Lung (tissue), 12 donors: ENCODE measurements around the gene ATG7. TPM values are rescaled to one million over a fixed set of nuclear protein-coding genes. Genes with fewer than 3 reads are reported as not detected.

Experiments
- ATAC-seq: fragments of 200-7000 bp; cut with Tn5 transposase; one replicate; pipeline ENCODE4 v1.9.1; 2020; ENCODE audit warnings: moderate number of reproducible peaks; ENCODE audit not compliant: insufficient read depth, low FRiP score
- DNase-seq, 3 donors: peaks; one replicate each; pipeline ENCODE4 v3.0.0-alpha.2; 2013 to 2017
- H3K27ac ChIP-seq, 2 donors: one replicate each; pipeline ENCODE4 v1.5.1; 2013; ENCODE audit warnings: mild to moderate bottlenecking in 2 of 2, moderate library complexity in 2 of 2, control low read depth in 1 of 2, inconsistent platforms in 1 of 2, low read depth in 1 of 2, low read length in 1 of 2
- H3K27me3 ChIP-seq, 3 donors: one replicate each; pipeline ENCODE4 v1.5.1; 2013; ENCODE audit warnings: low read length in 2 of 3; ENCODE audit not compliant: control insufficient read depth in 3 of 3, insufficient read depth in 3 of 3
- H3K36me3 ChIP-seq, 4 donors: one replicate each; pipeline ENCODE4 v1.5.1; 2013; ENCODE audit warnings: low read length in 4 of 4, mild to moderate bottlenecking in 1 of 4, moderate library complexity in 1 of 4; ENCODE audit not compliant: control insufficient read depth in 4 of 4, insufficient read depth in 4 of 4
- H3K4me1 ChIP-seq, 5 donors: one replicate each; pipeline ENCODE4 v1.5.1; 2013; ENCODE audit warnings: low read length in 5 of 5, mild to moderate bottlenecking in 2 of 5, moderate library complexity in 1 of 5; ENCODE audit not compliant: control insufficient read depth in 5 of 5, insufficient read depth in 5 of 5
- H3K4me3 ChIP-seq: one replicate; pipeline ENCODE4 v1.5.1; 2013; ENCODE audit warnings: mild to moderate bottlenecking, control low read depth, moderate library complexity
- H3K9ac ChIP-seq, 2 donors: one replicate each; pipeline ENCODE4 v1.5.1; 2013; ENCODE audit warnings: low read length in 2 of 2, control low read depth in 1 of 2; ENCODE audit not compliant: insufficient read depth in 1 of 2
- H3K9me3 ChIP-seq, 4 donors: one replicate each; pipeline ENCODE4 v1.5.1; 2013; ENCODE audit warnings: low read length in 3 of 4, mild to moderate bottlenecking in 1 of 4, moderate library complexity in 1 of 4; ENCODE audit not compliant: control insufficient read depth in 4 of 4, insufficient read depth in 3 of 4
- WGBS, 2 donors: extraction: QIAGEN DNeasy Blood & Tissue Kit; methylation state at CpG; one replicate each; pipeline ENCODE4 v1.1.7; 2013; 5-methylcytosine and 5-hydroxymethylcytosine counted together
- polyA plus RNA-seq, 2 donors: library from polyadenylated mRNA; stranded (reverse); fragments of 200-250 nt; gene quantifications; one replicate each; pipeline ENCODE4 v1.2.1, GENCODE V29; 2013
- total RNA-seq, 2 donors: library from RNA; depleted of rRNA in 1 of 2; stranded (reverse); fragments of >200 nt in 1 of 2; gene quantifications; one replicate each; pipeline ENCODE4 v1.2.1, GENCODE V29; 2014 to 2021
- TF ChIP-seq, protein P1 (sequence below): IDR thresholded peaks from 2 replicates; pipeline ENCODE4 v1.5.1; 2012; ENCODE audit warnings: mild to moderate bottlenecking; ENCODE audit errors: control extremely low read depth, extremely low read depth
- donor health status: control.
- donor health status: control.
- donor health status: Bipolar disorder and iron deficiency.
- donor health status: healthy.
- donor health status: DM: yes; HTN: yes; CAD: no.

ATG7 gene
- total and polyA plus RNA-seq, 4 donors = 11.2 to 72.0 (median 53.3) TPM

DNA sequence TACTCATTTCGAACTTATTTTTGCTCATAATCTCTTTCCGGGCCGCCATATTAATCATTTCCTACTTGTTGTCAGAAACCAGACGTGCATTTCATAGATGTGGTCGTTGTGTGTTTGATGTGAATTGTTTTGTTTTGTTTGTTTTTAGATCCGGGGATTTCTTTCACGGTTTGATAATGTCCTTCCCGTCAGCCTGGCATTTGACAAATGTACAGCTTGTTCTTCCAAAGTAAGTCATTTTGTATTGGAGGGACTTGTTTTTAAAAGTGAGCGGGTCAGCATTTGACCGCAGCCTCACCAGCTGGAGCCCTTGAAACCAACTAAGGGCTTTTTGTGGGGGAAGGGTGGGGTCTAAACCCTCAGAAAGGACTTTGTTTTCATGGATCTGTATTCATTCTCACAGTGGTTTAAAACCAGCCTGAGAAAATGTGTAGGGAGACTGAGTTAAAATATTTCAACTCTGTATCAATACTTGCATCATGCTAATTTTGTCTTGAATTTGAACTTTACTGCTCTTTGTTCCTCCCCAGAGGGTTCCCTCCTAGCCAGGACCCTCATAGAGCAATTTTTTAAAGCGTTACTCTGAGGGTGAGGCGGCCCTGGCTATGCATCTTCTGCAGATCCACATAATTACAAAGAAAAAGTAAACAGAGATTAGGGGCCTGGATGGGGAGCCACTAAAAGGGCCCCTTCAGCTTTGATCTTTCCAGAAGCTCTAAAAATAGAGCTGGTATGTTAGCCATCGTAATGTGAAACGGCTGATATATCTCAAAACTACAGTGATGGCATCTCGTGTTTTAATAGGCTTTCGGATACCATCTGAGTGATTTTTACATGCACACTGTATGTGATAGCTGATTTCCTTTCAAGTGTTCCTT is 107.9 kb downstream of the ATG7 start:
- ATAC-seq (no peak), DNase-seq (peak; percentile 62 to 89 (median 86))
- no peak overlapping the region for H3K4me3 ChIP-seq
- TF ChIP-seq, protein P1, sequence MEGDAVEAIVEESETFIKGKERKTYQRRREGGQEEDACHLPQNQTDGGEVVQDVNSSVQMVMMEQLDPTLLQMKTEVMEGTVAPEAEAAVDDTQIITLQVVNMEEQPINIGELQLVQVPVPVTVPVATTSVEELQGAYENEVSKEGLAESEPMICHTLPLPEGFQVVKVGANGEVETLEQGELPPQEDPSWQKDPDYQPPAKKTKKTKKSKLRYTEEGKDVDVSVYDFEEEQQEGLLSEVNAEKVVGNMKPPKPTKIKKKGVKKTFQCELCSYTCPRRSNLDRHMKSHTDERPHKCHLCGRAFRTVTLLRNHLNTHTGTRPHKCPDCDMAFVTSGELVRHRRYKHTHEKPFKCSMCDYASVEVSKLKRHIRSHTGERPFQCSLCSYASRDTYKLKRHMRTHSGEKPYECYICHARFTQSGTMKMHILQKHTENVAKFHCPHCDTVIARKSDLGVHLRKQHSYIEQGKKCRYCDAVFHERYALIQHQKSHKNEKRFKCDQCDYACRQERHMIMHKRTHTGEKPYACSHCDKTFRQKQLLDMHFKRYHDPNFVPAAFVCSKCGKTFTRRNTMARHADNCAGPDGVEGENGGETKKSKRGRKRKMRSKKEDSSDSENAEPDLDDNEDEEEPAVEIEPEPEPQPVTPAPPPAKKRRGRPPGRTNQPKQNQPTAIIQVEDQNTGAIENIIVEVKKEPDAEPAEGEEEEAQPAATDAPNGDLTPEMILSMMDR = no peak
- H3K9me3 ChIP-seq = no peaks in the 10 kb centered on the region
- peak overlapping the region in 1 of 2 donors; percentile 30 for H3K9ac ChIP-seq
- no peak overlapping the region for H3K27ac ChIP-seq
- H3K36me3 ChIP-seq = peaks cover 0 to 3% (median 1%) of the 10 kb centered on the region in 4 donors
- no peaks in the 10 kb centered on the region for H3K27me3 ChIP-seq
- WGBS, 2 donors = 59 to 75% methylated on average over 16 of the region's 16 CpGs
- H3K4me1 ChIP-seq = peaks cover 0 to 39% (median 18%) of the 10 kb centered on the region in 5 donors

- Histone ChIP-seq H3K27me3 (no peaks in the 10 kb centered on the region), H3K9ac (no peak overlapping the region), H3K4me3 (no peak overlapping the region), H3K27ac (no peak overlapping the region), H3K9me3 (no peaks in the 10 kb centered on the region), H3K36me3 (peaks cover 0 to 3% (median 0%) of the 10 kb centered on the region in 4 donors), H3K4me1 (peaks cover 0 to 49% (median 18%) of the 10 kb centered on the region in 5 donors)
- TF ChIP-seq, protein P1 = no peak
- DNase-seq (peak in 1 of 3 donors; percentile 33), ATAC-seq (no peak)
These were observed 108.9 kb downstream of the ATG7 start for GRCh38 chr3:11381141-11381540.

- 80 to 81% methylated on average over 4 of the region's 4 CpGs for WGBS, 2 donors
These were observed 109.4 kb downstream of the ATG7 start for GRCh38 chr3:11381563-11381962.

More at GRCh38 chr3:11381563-11381962, 109.4 kb downstream of the ATG7 start:
- peaks cover 0 to 3% (median 0%) of the 10 kb centered on the region in 4 donors for H3K36me3 ChIP-seq
- DNase-seq = peak in 2 of 3 donors; percentile 75 to 79
- no peak overlapping the region for H3K4me3 ChIP-seq
- no peak overlapping the region for H3K27ac ChIP-seq
- H3K4me1 ChIP-seq = peaks cover 0 to 53% (median 21%) of the 10 kb centered on the region in 5 donors
- H3K9ac ChIP-seq = no peak overlapping the region
- ATAC-seq = no peak
- H3K27me3 ChIP-seq = no peaks in the 10 kb centered on the region
- TF ChIP-seq, protein P1 = no peak
- H3K9me3 ChIP-seq = no peaks in the 10 kb centered on the region
